ENCODE results near the gene HNRNPAB. TPM values are rescaled to one million over a fixed set of nuclear protein-coding genes. Genes with fewer than 3 reads are reported as not detected.

The HNRNPAB gene
- total RNA-seq (ENCODE audit: unreplicated experiment): 281 TPM
- long read RNA-seq, transcript HNRNPAB-202 (8 exons, 1,796 nt): major isoform, 15 of 34 reads
- long read RNA-seq, transcript HNRNPAB-201 (7 exons, 1,602 nt): minor isoform, 9 of 34 reads
- long read RNA-seq, partial matches to known transcripts: 4 of 34 reads
- long read RNA-seq, other reads (novel, unspliced or antisense): 3 of 34 reads

DNA sequence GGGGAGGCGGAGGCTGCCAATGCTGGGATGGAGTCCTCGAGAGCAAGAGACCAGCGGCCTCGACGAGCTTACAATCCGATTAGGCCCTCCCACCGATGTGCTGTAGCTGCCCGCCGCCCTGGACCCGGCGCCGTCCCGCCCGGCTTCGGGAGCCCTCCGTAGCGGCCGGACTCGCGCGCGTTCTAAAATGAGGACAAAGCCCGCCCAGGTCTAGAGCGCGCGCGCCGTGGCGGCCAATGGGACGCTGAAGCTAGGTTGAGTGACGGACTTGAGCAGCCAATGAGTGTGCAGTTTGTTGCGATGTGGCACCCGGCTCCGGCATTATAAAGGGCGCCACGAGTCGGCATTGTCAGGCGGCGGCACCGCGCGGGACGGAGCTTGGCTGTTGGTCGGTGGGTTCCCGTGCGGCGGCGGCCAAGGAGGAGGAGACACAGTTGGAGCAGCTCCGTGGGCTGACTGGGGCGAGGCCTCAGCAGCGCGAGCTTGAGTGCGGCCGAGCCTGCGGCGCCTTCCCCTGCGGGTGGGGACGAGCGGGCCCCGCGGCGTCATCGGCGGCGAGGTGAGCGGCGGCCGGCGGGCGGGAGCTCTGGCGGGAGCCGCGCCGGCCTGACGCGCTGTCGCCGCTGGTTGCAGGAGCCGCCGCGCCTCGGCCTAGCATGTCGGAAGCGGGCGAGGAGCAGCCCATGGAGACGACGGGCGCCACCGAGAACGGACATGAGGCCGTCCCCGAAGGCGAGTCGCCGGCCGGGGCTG, at the start of gene HNRNPAB:
Gene HNRNPAB, plus strand, starts transcription at position 352 of the 753 bp plus-strand sequence. Its CDS starts 305 bp downstream, at position 657.
- H3K4me3 Mint-ChIP-seq (ENCODE audit: unreplicated experiment): peak within 1 kb of the TSS; percentile 93
- DNase-seq: peak; percentile 95
- peaks cover 7% of the 10 kb centered on the region for H3K27me3 Mint-ChIP-seq (ENCODE audit: unreplicated experiment)
- no peaks in the 10 kb centered on the region for H3K36me3 Mint-ChIP-seq (ENCODE audit: unreplicated experiment)
- H3K9me3 Mint-ChIP-seq (ENCODE audit: unreplicated experiment): peaks cover 15% of the 10 kb centered on the region
- TF ChIP-seq, protein P1, sequence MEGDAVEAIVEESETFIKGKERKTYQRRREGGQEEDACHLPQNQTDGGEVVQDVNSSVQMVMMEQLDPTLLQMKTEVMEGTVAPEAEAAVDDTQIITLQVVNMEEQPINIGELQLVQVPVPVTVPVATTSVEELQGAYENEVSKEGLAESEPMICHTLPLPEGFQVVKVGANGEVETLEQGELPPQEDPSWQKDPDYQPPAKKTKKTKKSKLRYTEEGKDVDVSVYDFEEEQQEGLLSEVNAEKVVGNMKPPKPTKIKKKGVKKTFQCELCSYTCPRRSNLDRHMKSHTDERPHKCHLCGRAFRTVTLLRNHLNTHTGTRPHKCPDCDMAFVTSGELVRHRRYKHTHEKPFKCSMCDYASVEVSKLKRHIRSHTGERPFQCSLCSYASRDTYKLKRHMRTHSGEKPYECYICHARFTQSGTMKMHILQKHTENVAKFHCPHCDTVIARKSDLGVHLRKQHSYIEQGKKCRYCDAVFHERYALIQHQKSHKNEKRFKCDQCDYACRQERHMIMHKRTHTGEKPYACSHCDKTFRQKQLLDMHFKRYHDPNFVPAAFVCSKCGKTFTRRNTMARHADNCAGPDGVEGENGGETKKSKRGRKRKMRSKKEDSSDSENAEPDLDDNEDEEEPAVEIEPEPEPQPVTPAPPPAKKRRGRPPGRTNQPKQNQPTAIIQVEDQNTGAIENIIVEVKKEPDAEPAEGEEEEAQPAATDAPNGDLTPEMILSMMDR (IDR thresholded peaks at IDR 0.05; ENCODE audit: partially characterized antibody, unreplicated experiment): no peak
- peaks cover 14% of the 10 kb centered on the region for H3K4me1 Mint-ChIP-seq (ENCODE audit: low read depth, unreplicated experiment)
- peak within 1 kb of the TSS; percentile 97 for H3K27ac Mint-ChIP-seq (ENCODE audit: unreplicated experiment)

DNA sequence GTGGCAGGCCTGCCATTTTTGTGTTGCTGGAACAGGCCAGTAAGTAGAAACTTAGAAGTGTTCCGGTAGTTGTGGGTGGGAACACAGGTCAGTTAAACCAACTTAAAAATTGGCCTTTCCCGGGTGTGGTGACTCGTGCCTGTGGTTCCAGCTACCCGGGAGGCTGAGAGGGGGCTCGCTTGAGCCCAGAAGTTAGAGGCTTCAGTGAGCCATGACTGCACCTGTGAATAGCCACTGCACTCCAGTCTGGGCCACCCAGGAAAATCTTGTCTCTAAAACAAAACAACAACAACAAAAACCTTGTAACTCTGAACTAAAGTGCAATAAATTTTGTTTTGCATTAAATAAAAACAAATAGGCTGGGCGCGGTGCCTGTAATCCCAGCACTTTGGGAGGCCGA, 49.3 kb upstream of the HNRNPAB start:
- H3K36me3 Mint-ChIP-seq (ENCODE audit: unreplicated experiment): no peaks in the 10 kb centered on the region
- no peak overlapping the region for H3K27ac Mint-ChIP-seq (ENCODE audit: unreplicated experiment)
- peaks cover 11% of the 10 kb centered on the region for H3K27me3 Mint-ChIP-seq (ENCODE audit: unreplicated experiment)
- DNase-seq: no peak
- peaks cover 4% of the 10 kb centered on the region for H3K9me3 Mint-ChIP-seq (ENCODE audit: unreplicated experiment)
- peaks cover 3% of the 10 kb centered on the region for H3K4me1 Mint-ChIP-seq (ENCODE audit: low read depth, unreplicated experiment)
- TF ChIP-seq, protein P1 (IDR thresholded peaks at IDR 0.05; ENCODE audit: partially characterized antibody, unreplicated experiment): no peak
- H3K4me3 Mint-ChIP-seq (ENCODE audit: unreplicated experiment): no peak overlapping the region

DNA sequence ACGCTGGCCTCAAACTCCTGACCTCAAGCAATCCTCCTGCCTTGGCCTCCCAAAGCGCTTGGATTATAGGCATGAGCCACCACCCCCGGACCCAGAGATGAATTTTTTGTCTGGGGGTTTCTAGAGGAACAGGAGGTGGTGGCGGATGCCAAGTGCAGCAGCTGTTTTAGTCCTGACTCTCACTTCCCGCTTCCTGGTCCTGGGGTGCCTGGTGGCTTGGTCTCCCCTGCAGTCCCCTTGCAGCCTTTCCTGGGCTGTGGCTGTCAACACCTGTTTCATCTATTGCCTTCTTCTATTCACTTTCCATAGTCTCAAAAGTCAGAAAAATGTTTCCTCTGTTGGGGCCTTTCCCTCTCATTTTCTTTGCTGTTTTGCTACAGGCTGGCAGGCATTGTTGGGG, 44.2 kb upstream of the HNRNPAB start:
- TF ChIP-seq, protein P1 (IDR thresholded peaks at IDR 0.05; ENCODE audit: partially characterized antibody, unreplicated experiment): no peak
- Mint-ChIP-seq H3K4me3 (ENCODE audit: unreplicated experiment) (no peak overlapping the region), H3K27me3 (ENCODE audit: unreplicated experiment) (peaks cover 9% of the 10 kb centered on the region), H3K9me3 (ENCODE audit: unreplicated experiment) (peaks cover 5% of the 10 kb centered on the region), H3K36me3 (ENCODE audit: unreplicated experiment) (no peaks in the 10 kb centered on the region), H3K27ac (ENCODE audit: unreplicated experiment) (no peak overlapping the region), H3K4me1 (ENCODE audit: low read depth, unreplicated experiment) (peaks cover 5% of the 10 kb centered on the region)
- DNase-seq: no peak

DNA sequence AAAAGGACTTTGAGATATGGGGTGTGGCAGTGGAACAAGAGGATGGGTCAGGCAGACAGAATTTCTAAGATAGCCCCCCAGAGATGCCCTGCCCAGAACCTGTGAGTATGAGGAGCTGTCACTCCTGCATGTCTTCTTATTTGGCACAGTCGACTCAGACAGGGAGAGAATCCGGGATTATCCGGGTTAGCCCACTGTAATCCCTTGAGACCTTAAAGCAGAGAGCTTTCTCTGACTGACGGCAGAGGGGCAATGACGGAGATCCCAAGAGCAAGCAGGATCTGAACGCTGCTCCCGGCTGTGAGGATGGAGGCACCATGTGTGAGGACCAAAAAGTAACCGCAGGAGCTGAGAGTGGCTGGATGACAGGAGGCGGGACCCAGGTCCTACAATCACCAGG, 41.9 kb upstream of the HNRNPAB start:
- Mint-ChIP-seq H3K27ac (ENCODE audit: unreplicated experiment) (peak overlapping the region; percentile 48), H3K4me1 (ENCODE audit: low read depth, unreplicated experiment) (peaks cover 5% of the 10 kb centered on the region), H3K36me3 (ENCODE audit: unreplicated experiment) (no peaks in the 10 kb centered on the region), H3K27me3 (ENCODE audit: unreplicated experiment) (peaks cover 9% of the 10 kb centered on the region), H3K4me3 (ENCODE audit: unreplicated experiment) (no peak overlapping the region), H3K9me3 (ENCODE audit: unreplicated experiment) (peaks cover 5% of the 10 kb centered on the region)
- DNase-seq: no peak
- TF ChIP-seq, protein P1 (IDR thresholded peaks at IDR 0.05; ENCODE audit: partially characterized antibody, unreplicated experiment): no peak

Data from glutamatergic neuron (in vitro differentiated cells).